ENCODE results near the gene MAPK8IP3.

- TF ChIP-seq REST (IDR thresholded peaks at IDR 0.05; ENCODE audit: borderline replicate concordance) (no peak), REST (CRISPR knock-in tag; IDR thresholded peaks at IDR 0.05; ENCODE audit: low read depth) (no peak), SIRT6 (IDR thresholded peaks at IDR 0.05; ENCODE audit: low read depth, low read length) (no peak), EZH2 (IDR thresholded peaks at IDR 0.05; ENCODE audit: borderline replicate concordance, low read depth, low read length) (no peak), MITF (IDR thresholded peaks at IDR 0.05) (no peak), CREB1 (IDR thresholded peaks at IDR 0.05) (no peak), CREB1 (CRISPR knock-in tag; IDR thresholded peaks at IDR 0.05) (no peak), MED1 (CRISPR knock-in tag; IDR thresholded peaks at IDR 0.05; ENCODE audit: borderline replicate concordance) (no peak), SRSF9 (IDR thresholded peaks at IDR 0.05; ENCODE audit: borderline replicate concordance, low read depth, low read length) (no peak), POLR2AphosphoS5 (IDR thresholded peaks at IDR 0.05; ENCODE audit: control insufficient read depth, insufficient read depth, low read depth, low read length) (no peak)
These were observed 7.9 kb downstream of the MAPK8IP3 start for GRCh38 chr16:1713933-1714332.
